GM12865 (cell line): ENCODE data around the gene RPL41.
"Not testable (repeated sequence)": the region's sequence is repeated elsewhere in the genome, so short reads cannot be mapped to it uniquely, and the experiment has no call there.

ENCODE experiments used
- DNase-seq: peaks from one replicate; pipeline ENCODE4 v3.0.0; 2010; ENCODE audit warnings: low read depth
- H3K4me3 ChIP-seq: 2 replicates; pipeline ENCODE4 v1.5.1; 2011; ENCODE audit warnings: mild to moderate bottlenecking, low read depth, low read length, control low read depth
- TF ChIP-seq, protein P1 (sequence below): IDR thresholded peaks from 2 replicates; pipeline ENCODE4 v1.5.1; 2011; ENCODE audit warnings: low read length, control low read depth, low read depth, inconsistent platforms; ENCODE audit not compliant: insufficient read depth; ENCODE audit errors: missing control alignments

The RPL41 gene

GRCh38 chr12:56154818-56155217 is 38.4 kb downstream of the RPL41 start:
- DNase-seq = no peak
- TF ChIP-seq, protein P1, sequence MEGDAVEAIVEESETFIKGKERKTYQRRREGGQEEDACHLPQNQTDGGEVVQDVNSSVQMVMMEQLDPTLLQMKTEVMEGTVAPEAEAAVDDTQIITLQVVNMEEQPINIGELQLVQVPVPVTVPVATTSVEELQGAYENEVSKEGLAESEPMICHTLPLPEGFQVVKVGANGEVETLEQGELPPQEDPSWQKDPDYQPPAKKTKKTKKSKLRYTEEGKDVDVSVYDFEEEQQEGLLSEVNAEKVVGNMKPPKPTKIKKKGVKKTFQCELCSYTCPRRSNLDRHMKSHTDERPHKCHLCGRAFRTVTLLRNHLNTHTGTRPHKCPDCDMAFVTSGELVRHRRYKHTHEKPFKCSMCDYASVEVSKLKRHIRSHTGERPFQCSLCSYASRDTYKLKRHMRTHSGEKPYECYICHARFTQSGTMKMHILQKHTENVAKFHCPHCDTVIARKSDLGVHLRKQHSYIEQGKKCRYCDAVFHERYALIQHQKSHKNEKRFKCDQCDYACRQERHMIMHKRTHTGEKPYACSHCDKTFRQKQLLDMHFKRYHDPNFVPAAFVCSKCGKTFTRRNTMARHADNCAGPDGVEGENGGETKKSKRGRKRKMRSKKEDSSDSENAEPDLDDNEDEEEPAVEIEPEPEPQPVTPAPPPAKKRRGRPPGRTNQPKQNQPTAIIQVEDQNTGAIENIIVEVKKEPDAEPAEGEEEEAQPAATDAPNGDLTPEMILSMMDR = no peak
- H3K4me3 ChIP-seq = no peak overlapping the region

DNA sequence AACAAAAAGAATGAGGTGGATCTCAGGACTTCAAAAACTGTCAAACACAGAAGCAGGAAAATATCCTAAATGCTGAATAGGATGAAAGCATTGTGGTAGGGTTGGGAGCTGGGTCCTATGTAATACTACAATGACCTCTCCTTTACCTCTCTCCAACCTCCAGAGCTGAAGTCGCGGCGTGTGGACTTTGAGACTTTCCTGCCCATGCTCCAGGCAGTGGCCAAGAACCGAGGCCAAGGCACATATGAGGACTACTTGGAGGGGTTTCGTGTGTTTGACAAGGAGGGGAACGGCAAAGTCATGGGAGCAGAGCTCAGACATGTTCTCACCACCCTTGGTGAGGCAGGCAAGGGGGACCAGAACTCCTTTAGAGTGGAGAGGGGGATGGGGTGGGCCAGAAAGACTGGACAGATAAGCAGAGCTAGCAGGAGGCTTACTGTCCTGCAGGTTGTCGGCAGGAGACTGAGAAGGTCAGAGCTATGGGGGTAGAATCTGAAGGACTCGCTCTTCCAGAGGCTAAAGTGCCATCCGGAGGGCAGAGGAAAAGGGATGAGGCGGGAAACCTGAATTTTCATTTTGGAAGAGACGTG is 38.9 kb downstream of the RPL41 start:
- no peak for DNase-seq
- no peak overlapping the region for H3K4me3 ChIP-seq
- TF ChIP-seq, protein P1 = no peak

DNA sequence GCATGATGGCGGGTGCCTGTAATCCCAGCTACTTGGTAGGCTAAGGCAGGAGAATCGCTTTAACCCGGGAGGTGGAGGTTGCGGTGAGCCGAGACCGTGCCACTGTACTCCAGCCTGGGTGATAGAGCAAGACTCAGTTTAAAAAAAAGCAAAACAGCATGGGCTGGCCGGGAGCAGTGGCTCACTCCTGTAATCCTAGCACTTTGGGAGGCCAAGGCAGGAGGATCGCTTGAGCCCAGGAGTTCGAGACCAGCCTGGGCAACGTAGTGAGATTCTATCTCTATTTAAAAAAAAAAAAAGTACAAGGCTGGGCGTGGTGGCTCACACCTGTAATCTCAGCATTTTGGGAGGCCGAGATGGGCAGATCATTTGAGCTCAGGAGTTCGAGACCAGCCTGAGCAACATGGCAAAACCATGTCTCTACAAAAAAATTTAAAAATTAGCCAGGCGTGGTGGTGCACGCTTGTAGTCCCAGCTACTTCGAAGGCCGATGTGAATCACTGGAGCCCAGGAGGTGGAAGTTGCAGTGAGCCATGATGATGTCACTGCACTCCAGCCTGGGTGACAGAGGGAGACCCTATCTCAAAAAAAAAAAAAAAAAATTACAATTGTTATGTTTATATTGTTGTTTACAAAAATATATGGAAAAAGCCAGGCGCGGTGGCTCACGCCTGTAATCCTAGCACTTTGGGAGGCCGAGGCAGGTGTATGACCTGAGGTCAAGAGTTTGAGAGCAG is 40.2 kb downstream of the RPL41 start:
- peak overlapping the region; percentile 80 for H3K4me3 ChIP-seq
- not testable (repeated sequence) for DNase-seq

GRCh38 chr12:56157201-56158028 is 41.0 kb downstream of the RPL41 start:
- TF ChIP-seq, protein P1 = peak; percentile 62
- peak; percentile 86 for DNase-seq
- H3K4me3 ChIP-seq = peak overlapping the region; percentile 80

DNA sequence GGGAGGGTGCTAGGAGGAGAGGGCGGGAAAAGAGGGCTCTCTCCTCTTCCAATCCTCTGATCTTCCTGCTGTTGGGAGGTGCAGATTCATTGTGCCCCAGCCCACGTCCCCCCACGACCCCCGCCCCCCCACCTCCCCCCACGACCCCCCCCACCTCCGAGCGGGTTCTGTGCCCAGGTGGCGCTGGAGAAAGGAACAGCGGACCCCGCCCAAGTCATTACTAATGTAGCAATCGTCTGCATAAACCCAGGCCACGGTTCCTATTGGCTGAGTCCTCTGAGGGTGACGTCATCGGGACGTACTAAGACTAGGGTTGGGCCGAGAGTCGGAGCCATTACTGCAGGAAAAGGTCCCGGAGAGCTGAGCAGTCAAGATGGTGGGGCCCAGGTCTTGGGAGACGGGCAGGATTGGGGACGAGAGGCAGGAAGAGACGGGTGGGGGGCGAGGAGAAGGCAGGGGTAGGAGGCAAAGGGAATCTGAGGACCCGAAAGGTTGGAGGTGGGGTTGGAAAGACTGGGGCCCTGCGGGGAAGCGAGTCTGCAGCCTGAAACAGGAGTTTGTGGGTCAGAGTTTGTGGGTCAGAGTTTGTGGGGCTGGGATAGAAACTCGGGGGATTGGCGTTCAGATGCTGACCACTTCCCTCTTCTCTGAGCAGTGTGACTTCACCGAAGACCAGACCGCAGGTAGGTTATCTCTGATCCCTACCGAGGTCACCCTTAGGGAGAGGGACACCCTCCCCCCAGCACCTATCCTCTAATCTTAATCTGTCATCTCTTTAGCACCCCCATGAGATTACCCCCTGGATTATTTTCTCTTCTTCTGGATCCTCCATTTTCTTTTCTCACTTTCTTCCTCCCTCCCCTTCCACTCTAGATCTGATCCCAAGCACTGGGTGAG is 41.8 kb downstream of the RPL41 start, which contains the start of gene MYL6:
MYL6 (plus strand) TSS at position 331 of the 897 bp plus-strand sequence; CDS start at position 374, 43 bp downstream.
- TF ChIP-seq, protein P1 = no peak
- peak; percentile 98 for DNase-seq
- H3K4me3 ChIP-seq = peak within 1 kb of the TSS; percentile 80

DNA sequence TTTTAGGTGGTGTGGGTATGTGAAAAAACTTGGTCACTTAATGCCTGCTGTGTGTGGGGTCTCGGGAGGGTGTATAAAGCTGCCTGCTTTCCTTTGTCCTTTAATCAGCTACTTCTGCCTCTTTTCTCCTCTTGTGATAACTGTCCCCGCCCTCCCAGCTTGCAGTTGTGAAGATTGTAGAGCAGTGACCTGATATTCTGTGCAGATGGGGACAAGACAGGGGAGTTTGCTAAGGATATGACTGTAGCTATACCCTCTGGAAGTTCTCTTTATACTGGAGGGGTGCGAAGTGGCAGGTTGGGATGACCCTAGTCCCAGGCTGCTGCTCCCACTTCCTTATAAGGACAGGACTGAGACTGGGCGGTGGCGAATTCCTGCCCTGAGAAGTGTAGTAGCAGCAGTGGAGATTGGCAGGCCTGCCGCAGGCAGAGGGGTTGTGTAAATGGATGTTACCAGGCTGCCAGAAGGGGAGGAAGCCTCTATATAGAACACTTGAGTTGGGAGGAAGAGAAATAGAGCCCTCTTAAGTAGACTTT is 42.6 kb downstream of the RPL41 start:
- DNase-seq = peak; percentile 59
- TF ChIP-seq, protein P1 = no peak
- H3K4me3 ChIP-seq = peak overlapping the region; percentile 80
